Renal cortical epithelial cell (primary cell): ENCODE data around the gene GZMM. TPM values are rescaled to one million over a fixed set of nuclear protein-coding genes. Genes with fewer than 3 reads are reported as not detected.
A peak's percentile ranks its signal among the peaks of the same experiment; 100 is the strongest.

ENCODE experiments used
- DNase-seq: peaks from one replicate; pipeline ENCODE4 v3.0.0-alpha.2; 2011; ENCODE audit warnings: low read depth
- total RNA-seq: library from RNA; depleted of rRNA; stranded (reverse); fragments of >200 nt; gene quantifications from 2 replicates; pipeline ENCODE4 v1.2.3, GENCODE V29; 2014

GZMM gene
- total RNA-seq, 1 donor from 2014 or later, result not detected

- no peak for DNase-seq
Observed at GRCh38 chr19:512547-513365, 31.1 kb upstream of the GZMM start.

DNA sequence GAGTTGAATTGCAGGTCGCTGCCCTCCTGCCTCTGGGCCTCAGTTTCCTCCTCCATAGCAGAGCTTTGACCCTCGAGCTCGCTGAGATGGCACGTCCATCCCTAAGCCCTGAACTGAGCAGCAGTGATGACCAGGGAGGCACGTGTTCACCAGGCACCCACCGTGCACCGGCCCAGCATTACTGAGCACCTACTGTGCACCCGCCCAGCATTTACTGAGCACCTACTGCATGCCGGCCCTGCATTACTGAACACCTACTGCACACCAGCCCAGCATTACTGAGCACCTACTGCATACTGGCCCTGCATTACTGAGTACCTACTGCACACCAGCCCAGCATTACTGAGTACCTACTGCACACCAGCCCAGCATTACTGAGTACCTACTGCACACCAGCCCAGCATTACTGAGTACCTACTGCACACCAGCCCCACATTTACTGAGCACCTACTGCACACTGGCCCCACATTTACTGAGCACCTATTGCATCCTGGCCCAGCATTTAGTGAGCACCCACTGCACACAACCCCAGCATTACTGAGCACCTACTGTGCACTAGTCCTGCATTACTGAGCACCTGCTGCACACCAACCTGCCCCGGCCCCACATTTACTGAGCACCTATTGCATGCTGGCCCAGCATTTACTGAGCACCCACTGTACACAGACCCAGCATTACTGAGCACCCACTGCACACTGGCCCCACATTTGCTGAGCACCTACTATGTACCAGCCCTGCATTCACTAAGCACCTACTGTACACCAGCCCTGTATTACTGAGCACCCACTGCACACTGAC lies 30.3 kb upstream of the GZMM start:
- no peak for DNase-seq

- no peak for DNase-seq
Observed at GRCh38 chr19:514166-514663, 29.6 kb upstream of the GZMM start.

DNA sequence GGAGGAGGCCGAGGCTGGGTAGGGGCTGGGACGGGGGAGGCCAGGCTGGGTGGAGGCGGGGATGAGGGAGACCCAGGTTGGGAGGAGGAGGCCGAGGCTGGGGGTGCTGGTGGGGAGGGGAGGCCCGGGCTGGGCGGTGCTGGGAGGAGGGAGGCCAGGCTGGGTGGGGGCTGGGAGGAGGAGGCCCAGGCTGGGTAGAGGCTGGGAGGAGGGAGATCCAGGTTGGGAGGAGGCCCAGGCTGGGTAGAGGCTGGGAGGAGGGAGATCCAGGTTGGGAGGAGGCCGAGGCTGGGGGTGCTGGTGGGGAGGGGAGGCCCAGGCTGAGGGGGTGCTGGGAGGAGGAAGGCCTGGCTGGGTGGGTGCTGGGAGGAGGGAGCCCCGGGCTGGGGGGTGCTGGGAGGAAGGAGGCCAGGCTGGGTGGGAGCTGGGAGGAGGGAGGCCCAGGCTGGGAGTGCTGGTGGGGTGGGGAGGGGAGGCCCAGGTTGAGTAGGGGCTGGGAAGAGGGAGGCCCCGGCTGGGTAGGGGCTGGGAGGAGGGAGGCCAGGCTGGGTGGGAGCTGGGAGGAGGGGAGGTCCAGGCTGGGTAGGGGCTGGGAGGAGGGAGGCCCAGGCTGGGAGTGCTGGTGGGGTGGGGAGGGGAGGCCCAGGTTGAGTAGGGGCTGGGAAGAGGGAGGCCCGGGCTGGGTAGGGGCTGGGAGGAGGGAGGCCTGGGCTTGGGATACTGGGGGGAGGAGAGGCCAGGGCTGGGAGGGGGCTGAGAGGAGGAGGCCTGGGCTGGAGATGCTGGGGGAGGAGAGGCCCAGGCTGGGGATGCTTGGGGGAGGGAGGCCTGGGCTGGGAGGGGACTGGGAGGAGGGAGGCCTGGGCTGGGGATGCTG lies 25.9 kb upstream of the GZMM start:
- no peak for DNase-seq

DNA sequence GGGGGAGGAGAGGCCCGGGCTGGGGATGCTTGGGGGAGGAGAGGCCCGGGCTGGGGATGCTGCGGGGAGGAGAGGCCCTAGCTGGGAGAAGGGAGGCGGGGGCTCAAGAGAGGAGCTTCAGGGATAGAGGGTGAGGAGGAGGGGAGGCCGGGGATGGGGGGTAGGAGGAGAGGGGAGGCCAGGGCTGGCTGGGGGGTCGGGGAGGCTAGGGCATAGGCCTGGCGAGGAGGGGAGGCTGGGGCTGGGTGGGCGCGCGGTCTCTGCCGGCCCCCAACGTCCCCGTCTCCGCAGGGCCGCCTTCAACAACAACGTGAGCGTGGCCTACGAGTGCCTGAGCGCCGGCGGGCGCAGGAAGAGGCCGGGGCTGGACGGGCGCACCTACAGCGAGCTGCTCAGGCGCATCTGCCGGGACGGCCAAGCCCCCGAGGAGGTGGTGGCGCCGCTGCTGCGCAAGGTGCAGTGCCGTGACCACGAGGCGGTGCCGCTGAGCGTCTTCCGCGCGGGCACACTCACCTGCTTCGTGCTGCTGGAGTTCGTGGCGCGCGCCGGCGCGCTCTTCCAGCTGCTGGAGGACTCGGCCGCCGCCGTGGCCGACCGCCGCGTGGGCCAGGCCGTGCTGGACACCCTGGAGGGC lies 25.1 kb upstream of the GZMM start:
- DNase-seq, result no peak

DNA sequence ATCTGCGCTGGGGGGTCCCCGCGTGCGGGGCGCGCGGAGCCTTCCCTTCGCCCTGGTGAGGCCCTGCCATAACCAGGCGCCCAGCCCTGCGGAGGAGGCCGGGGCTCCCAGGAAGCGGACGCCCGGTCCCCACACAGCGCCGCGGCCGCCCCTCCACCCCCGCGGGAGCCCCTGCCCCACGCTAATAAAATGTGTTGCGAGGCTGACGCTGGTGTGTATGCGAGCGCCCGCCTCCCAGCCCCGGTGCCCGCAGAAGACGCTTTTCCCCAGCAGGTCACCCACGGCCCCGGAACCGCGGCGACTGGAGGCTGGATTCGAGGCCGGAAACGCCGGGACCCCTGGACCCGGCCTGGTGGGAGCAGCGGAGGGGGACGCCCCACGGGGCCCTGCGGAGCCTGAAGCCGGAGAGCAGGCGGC lies 24.4 kb upstream of the GZMM start:
- DNase-seq, result no peak

GRCh38 chr19:522726-523125 lies 21.1 kb upstream of the GZMM start:
- DNase-seq, result no peak

GRCh38 chr19:524062-524674 lies 19.7 kb upstream of the GZMM start:
- no peak for DNase-seq

- DNase-seq, result no peak
Observed at GRCh38 chr19:525029-525428, 18.8 kb upstream of the GZMM start.

DNA sequence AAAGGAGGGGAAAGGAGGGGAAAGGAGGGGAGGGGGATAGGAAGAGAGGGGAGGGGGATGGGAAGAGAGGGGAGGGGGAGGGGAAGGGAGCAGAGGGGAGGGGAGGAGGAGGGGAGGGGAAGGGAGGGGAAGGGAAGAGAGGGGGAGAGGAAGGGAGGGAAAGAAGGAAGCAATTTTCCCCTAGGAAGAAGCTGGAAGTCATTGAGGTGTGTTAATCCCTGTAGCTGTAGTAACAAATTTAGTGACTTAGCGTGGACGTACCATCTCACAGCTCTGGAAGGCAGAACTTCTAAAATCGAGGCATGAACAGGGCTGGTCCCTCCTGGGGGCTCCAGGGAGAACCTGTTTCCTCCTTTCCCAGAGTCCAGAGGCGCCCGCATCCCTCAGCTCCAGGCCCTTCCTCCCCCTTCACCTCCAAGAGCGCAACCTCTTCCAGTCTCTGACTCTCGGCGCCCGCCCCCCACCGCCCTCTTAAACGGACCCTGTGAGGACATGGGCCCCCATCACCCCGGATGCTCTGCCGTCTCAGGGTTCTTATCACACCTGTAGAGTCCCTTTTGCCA lies 17.9 kb upstream of the GZMM start:
- no peak for DNase-seq

DNA sequence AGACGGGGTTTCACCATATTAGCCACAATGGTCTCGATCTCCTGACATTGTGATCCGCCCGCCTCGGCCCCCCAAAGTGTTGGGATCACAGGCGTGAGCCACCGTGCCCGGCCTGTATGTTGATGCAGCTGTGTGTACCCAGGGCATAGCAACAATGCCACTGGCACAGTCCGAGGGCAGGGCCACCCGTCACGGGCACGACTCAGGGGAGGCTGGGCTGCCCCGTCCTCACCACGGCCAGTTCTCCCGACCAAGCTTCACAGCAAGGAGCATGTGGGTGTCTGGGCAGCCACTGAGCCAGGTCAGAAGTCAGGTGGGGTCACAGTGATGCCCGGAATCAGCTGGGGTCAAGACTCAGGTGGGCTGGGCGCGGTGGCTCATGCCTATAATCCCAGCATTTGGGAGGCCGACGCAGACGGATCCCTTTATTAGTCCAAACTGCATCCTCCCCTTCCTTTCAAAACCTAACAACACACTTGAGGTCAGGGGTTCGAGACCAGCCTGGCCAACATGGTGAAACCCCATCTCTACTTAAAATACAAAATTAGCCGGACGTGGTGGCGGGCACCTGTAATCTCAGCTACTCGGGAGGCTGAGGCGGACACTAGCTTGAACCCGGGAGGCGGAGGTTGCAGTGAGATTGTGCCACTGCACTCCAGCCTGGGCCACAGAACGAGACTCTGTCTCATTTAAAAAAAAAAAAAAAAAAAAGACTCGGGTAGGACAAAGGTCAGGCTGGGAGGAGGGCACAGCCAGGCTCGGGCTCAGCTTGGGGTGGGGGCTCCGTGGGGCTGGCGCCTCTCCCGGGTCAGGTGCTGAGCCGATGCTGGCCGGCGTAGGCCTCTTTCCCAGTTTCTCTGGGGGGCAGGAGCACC lies 13.5 kb upstream of the GZMM start:
- no peak for DNase-seq

DNA sequence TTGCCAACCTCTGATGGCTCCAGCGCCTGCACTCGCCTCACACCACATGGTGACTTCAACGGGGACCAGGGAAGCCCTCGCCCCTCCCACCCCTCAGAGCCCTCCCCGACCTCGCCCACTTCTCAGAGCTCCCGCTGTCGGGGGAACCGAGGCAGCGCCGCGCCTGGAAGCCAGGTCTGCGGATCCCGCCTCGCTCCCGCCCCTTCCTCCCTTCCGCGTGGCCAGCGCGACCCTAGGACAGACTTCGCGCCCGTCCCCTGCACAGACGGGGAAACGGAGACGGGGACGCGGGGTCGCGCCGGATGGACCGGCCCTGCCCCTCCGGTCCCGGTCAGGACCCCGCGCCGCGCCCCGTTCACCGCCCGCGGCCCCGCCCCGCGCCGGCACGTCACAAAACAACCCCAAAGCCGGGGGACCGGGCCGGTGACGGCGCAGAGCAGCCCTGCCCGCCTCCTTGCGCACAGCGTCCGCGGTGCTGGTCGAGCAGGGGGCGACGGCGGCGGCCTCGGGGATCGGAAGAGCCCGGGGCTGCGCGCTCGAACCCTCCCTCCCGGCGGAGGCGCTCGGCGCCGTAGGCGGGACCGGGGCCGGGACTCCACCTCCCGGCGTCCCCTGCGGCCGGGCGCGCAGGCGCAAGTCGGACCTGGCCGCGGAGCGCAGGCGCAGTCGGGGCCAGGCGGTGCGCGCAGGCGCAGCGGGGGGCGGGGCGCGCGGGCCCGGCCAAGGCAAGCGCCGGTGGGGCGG lies 12.7 kb upstream of the GZMM start:
- peak; percentile 22 for DNase-seq

DNA sequence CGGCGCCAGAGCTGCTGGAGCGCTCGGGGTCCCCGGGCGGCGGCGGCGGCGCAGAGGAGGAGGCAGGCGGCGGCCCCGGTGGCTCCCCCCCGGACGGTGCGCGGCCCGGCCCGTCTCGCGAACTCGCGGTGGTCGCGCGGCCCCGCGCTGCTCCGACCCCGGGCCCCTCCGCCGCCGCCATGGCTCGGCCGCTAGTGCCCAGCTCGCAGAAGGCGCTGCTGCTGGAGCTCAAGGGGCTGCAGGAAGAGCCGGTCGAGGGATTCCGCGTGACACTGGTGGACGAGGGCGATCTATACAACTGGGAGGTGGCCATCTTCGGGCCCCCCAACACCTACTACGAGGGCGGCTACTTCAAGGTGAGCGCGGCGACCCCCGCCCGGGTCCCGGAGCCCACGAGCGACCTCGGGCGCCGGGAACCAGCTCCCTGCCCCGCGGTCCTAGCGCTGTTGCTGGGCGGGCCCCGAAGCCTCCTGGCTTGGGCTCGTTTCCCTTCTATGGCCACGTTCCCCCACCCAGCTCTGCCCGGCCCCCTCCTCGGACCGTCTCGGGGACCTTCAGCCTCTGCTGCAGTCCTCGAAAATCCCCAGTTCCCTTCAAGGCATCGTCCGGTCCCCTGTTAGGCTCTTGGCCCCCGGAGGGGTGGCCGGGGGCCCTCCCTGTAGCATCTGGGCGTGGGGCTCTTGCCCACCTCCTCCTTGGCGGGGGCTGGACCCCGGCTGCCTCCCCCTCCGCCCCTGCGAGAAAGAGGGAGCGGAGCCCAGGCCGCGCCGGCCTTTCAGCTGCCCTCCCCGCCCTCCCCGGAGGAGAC lies 11.9 kb upstream of the GZMM start, which contains the start of gene CDC34:
CDC34 (plus strand) TSS at position 8 of the 808 bp plus-strand sequence; CDS start at position 180, 172 bp downstream.
- no peak for DNase-seq

DNA sequence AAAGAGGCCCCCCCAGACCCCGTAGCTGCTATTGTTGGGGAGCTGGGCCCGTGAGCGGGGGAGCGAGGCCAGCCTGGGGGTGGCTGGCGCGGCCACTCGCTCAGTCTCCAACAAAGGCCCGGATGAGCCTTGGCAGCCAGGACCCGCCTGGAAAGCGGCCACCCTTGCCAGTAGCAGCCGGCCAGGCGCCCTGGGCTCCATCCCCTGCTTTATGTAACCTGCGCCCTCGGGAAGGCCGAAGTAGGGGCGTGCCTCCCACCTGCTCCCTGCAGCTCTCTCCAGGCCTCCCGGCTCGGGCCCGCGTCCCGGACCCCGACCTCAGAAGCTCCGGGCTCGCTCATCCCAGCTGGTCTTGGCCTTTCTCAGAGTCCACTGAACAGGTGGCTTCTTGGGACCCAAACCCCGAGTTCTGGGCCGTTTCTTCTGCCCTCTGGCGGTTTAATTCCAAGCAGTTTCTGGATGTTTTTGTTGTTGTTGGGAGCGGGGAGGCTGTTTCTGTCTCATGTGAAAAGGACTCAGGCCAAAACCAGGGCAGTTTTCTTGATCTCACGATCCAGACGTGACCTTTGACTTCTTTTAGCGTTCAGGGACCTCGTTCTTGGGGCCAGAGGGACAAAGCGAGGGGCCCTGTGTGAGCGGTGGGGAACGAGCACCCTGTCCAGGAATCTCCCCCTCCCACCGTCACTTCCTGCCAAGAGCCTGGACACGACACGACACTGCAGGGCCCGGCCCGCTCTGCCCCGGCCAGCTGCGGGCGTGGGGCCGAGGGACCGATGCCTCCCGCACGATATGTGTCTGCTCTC lies 11.1 kb upstream of the GZMM start:
- peak; percentile 55 for DNase-seq

DNA sequence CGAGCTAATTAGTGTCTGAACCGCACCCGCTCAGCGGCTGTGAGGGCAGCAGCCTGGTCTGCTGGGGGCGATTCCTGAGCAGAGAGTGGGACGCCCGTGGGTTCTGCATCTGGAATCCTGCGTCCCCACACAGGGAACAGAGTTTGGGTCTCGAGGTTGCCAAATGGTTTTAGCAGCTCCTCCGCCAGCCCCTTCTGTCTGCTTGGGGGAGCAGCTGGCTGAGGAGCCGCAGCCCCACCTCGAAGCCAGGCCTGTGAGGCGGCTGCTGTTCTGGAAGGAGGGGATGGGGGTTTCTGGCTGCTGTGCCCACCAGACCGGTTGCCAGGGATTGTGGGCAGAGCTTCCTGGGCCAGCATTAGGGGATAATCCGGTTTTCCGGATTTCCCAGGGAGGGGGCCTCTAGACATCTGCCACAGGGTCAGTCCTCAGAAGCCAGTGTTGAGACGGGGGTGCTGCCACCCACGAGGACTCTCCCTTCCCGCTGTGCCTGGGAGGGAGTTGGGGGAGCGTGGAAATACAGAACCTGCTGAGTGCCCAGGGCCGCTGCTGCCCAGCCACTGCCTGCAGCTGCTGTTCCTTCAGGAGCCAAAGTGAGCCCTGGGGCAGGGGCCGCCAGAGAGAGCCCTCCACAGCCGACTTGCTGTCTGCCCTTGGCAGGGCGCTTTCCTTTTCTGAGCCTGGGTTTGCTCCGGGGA lies 10.3 kb upstream of the GZMM start:
- no peak for DNase-seq

- no peak for DNase-seq
Observed at GRCh38 chr19:534088-534487, 9.8 kb upstream of the GZMM start.
